Thymus (tissue), 11 donors: Measurements from ENCODE around the gene SLC51A. TPM values are rescaled to one million over a fixed set of nuclear protein-coding genes. Genes with fewer than 3 reads are reported as not detected.
A peak's percentile ranks its signal among the peaks of the same experiment; 100 is the strongest.
"Not testable (repeated sequence)": the region's sequence is repeated elsewhere in the genome, so short reads cannot be mapped to it uniquely, and the experiment has no call there.

Experiments used
- DNase-seq, 9 donors: peaks; one replicate each; pipeline ENCODE4 v3.0.0-alpha.2; 2013; ENCODE audit warnings: low spot score in 9 of 9, low read depth in 6 of 9, missing footprints in 1 of 9
- H3K27ac ChIP-seq, 2 donors: one replicate each; pipeline ENCODE4 v1.5.1; 2013; ENCODE audit warnings: control low read depth in 1 of 2, low read depth in 1 of 2, low read length in 1 of 2, mild to moderate bottlenecking in 1 of 2, moderate library complexity in 1 of 2
- H3K27me3 ChIP-seq, 2 donors: one replicate each; pipeline ENCODE4 v1.5.1; 2013; ENCODE audit warnings: low read length in 1 of 2; ENCODE audit not compliant: control insufficient read depth in 2 of 2, insufficient read depth in 1 of 2
- H3K36me3 ChIP-seq, 2 donors: one replicate each; pipeline ENCODE4 v1.5.1; 2013; ENCODE audit warnings: low read length in 1 of 2, mild to moderate bottlenecking in 1 of 2, moderate library complexity in 1 of 2; ENCODE audit not compliant: control insufficient read depth in 2 of 2, insufficient read depth in 2 of 2
- H3K4me1 ChIP-seq, 2 donors: one replicate each; pipeline ENCODE4 v1.5.1; 2013; ENCODE audit warnings: low read length in 2 of 2; ENCODE audit not compliant: control insufficient read depth in 2 of 2, insufficient read depth in 2 of 2
- H3K4me3 ChIP-seq, 2 donors: one replicate each; pipeline ENCODE4 v1.5.1; 2013; ENCODE audit warnings: low read length in 2 of 2, control low read depth in 1 of 2, mild to moderate bottlenecking in 1 of 2
- H3K9me3 ChIP-seq, 2 donors: one replicate each; pipeline ENCODE4 v1.5.1; 2013; ENCODE audit warnings: low read length in 1 of 2, mild to moderate bottlenecking in 1 of 2; ENCODE audit not compliant: control insufficient read depth in 2 of 2, insufficient read depth in 1 of 2
- WGBS: extraction: QIAGEN DNeasy Blood & Tissue Kit; methylation state at CpG from one replicate; pipeline ENCODE4 v1.1.7; 2013; 5-methylcytosine and 5-hydroxymethylcytosine counted together
- polyA plus RNA-seq: library from polyadenylated mRNA; stranded (reverse); fragments of 200-250 nt; gene quantifications from one replicate; pipeline ENCODE4 v1.2.3, GENCODE V29; 2013
- total RNA-seq: library from RNA; stranded (reverse); fragments of 120-200 nt; gene quantifications from one replicate; pipeline ENCODE4 v1.2.4, GENCODE V29; 2013
- donor health status: healthy.

SLC51A gene
- total and polyA plus RNA-seq, 2 donors, result 0.66 to 2.1 TPM

DNA sequence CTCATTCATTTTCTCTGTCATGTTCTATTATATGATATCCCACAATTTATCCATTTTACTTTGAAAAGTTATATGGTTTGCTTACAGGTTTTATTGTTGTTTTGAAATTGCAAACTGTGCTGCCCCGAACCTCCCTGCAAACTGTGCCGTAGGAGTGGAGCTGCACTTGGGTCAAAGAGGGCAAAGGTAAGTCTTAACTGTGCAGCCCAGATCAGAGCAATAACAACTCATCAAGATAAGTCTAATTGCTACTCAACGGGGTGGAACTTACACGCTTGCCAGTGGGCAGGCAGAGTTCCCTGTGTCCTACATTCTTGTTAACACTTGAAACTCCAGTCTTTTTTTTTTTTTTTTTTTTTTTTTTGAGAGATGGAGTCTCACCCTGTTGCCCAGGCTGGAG, 38.4 kb upstream of the SLC51A start:
- Histone ChIP-seq H3K36me3 (no peaks in the 10 kb centered on the region), H3K4me3 (no peak overlapping the region), H3K9me3 (peaks cover 0 to 8% of the 10 kb centered on the region in 2 donors), H3K27me3 (no peaks in the 10 kb centered on the region), H3K27ac (peak overlapping the region in 1 of 2 donors; percentile 31), H3K4me1 (peaks cover 19 to 46% of the 10 kb centered on the region in 2 donors)
- 91% methylated on average over 4 of the region's 4 CpGs for whole genome bisulfite sequencing
- no peak for DNase-seq

DNA sequence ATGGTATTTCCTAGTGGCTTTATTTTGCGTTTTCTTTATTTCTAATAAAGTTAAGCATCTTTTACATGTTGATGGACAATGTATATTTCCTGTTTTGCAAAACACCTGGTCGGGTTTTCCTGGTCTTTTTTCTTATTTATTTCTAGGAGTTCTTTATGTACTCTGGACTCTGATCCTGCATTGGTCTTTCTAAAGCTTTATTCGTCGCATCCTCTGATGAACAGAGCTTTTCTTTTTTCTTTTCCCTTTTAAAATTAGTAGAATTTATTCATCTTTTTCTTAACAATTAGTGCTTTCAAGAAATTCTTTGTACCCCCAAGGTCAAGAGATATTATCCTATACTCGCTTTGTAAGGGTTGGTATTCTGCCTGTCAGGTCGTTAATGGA, 37.3 kb upstream of the SLC51A start:
- 73% methylated on average over 6 of the region's 6 CpGs for WGBS
- H3K27me3 ChIP-seq, result no peaks in the 10 kb centered on the region
- peak overlapping the region in 1 of 2 donors; percentile 38 for H3K4me3 ChIP-seq
- H3K27ac ChIP-seq, result peak overlapping the region; percentile 98 to 99
- peaks cover 19 to 55% of the 10 kb centered on the region in 2 donors for H3K4me1 ChIP-seq
- peak in 1 of 9 donors; percentile 9 for DNase-seq
- H3K9me3 ChIP-seq, result peaks cover 0 to 8% of the 10 kb centered on the region in 2 donors
- no peaks in the 10 kb centered on the region for H3K36me3 ChIP-seq

DNA sequence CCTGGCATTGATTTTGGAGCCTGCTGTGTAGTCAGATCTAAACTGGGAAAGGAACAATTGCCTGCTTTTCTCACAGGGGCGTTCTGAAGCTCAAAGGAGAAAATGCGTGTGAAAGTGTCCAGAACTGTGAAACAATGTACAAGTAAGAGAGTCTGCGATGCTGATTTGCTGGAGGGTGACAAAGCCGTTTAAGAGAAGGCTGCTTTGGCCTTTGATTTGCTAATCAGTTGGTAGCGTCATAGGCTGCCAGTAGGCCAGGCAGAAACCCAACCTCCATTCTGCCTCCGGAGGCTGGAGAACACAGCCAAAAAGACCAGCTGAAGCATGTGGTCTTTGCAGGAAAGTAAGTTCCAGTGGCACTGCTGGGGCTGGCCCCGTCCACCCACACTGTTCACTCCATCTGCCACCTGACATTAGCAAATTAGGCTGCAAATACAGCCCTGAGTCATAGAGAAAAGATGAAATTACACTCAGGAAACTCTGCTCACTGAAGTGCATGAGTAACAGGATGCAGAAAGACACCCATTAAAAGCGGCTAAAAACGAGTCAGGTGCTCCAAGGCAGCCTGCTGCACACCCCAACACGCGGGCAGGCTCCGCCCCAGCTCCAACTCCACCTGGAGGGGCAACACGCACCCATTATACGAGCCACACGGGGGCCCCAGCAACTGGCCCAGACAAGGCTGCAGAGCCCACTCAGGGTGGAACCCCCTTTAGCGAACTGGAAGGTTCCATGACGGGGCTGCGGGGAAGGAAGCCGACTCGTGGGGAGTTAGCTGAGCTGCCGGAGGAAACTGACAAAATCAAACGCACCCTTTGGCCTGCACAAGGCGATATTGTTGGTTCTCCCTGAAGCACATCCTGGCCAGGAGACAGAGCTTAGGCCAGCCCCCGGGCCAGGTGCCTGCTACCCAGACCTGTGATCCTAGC, 36.7 kb upstream of the SLC51A start:
- H3K4me1 ChIP-seq, result peaks cover 19 to 55% of the 10 kb centered on the region in 2 donors
- H3K27ac ChIP-seq, result peak overlapping the region; percentile 98 to 99
- peaks cover 0 to 8% of the 10 kb centered on the region in 2 donors for H3K9me3 ChIP-seq
- H3K4me3 ChIP-seq, result peak overlapping the region; percentile 23 to 38
- H3K36me3 ChIP-seq, result peaks cover 0 to under 1% of the 10 kb centered on the region in 2 donors
- no peaks in the 10 kb centered on the region for H3K27me3 ChIP-seq
- 3% methylated on average over 24 of the region's 24 CpGs for WGBS
- peak; percentile 69 to 95 (median 85) for DNase-seq

DNA sequence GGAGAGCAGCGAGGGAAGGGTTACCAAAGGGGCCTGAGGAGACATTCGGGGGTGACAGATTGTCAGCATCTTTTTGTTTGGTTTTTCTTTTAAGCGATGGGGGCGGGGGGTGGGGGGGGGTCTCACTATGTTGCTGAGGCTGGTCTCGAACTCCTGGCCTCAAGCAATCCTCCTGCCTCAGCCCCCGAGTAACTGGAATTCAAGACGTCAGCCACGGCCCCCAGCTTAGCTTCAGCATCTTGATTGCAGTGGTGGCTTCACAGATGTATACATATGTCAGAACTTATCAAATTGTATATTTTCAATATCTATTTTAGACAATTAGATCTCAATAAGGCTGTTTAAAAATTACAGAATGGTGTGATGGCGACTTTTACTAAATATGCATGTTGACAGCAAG, 36.0 kb upstream of the SLC51A start:
- Histone ChIP-seq H3K4me1 (peaks cover 19 to 62% of the 10 kb centered on the region in 2 donors), H3K27ac (peak overlapping the region; percentile 98 to 99), H3K4me3 (peak overlapping the region; percentile 23 to 38), H3K36me3 (peaks cover 0 to 2% of the 10 kb centered on the region in 2 donors), H3K9me3 (peaks cover 0 to 15% of the 10 kb centered on the region in 2 donors), H3K27me3 (no peaks in the 10 kb centered on the region)
- DNase-seq, result no peak
- WGBS, result 83% methylated on average over 9 of the region's 9 CpGs

DNA sequence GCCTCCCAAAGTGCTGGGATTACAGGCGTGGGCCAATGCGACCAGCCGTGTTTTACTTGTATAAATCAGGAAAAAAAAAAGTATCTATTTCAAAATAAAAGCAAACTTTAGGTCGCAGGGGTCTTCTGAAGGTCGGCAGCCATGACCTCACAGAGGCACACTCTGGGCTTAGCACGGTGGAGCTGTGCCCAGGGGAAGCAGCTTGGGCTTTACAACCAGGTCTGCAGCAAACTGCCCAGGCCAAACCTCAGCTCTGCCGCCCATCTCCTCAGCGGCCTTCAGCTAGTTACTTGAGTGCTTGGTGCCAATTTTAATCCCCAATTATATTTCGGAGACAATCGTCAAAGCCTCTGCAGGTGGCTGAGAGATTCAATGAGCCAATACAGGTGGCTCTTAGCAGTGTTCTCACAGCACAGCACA, 35.2 kb upstream of the SLC51A start:
- WGBS, result 62% methylated on average over 10 of the region's 10 CpGs
- Histone ChIP-seq H3K27me3 (no peaks in the 10 kb centered on the region), H3K4me3 (no peak overlapping the region), H3K4me1 (peaks cover 19 to 64% of the 10 kb centered on the region in 2 donors), H3K36me3 (peaks cover 0 to 2% of the 10 kb centered on the region in 2 donors), H3K9me3 (peaks cover 0 to 16% of the 10 kb centered on the region in 2 donors), H3K27ac (peak overlapping the region in 1 of 2 donors; percentile 98)
- peak in 3 of 9 donors; percentile 29 to 60 (median 37) for DNase-seq

DNA sequence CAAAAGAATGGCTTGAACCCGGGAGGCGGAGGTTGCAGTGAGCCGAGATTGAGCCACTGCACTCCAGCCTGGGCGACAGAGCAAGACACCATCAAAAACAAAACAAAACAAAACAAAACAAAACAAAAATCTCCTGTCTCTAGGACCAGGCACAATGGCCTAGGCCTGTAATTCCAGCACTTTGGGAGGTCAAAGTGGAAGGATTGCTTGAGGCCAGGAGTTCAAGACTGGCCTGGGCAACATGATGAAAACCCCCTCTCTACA, 32.2 kb upstream of the SLC51A start:
- 97% methylated on average over 4 of the region's 4 CpGs for WGBS
- H3K27ac ChIP-seq, H3K27me3 ChIP-seq, H3K36me3 ChIP-seq, H3K4me3 ChIP-seq, H3K9me3 ChIP-seq, DNase-seq: not testable (repeated sequence)
- peaks cover 29 to 83% of the 10 kb centered on the region in 2 donors for H3K4me1 ChIP-seq

DNA sequence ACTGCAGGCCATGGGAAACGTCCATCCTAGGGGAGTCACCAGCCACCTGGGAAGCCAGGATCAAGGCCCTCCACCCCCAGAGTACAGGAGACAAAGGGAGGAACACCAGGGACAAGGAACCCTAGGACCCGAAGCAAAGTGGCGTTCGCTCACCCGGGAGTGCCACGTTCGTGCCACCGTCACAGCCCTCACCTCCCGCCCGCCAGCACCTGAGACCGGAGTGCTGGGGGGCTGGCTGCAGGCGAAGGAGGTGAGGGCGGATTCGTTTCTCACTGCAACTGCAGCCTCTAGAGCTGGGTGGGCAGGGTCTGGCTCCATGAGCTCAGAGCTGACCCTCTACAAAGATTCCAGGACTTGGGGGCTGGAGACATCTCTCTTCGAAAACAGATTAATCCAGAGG, 31.5 kb upstream of the SLC51A start:
- Histone ChIP-seq H3K27me3 (no peaks in the 10 kb centered on the region), H3K4me1 (peaks cover 21 to 81% of the 10 kb centered on the region in 2 donors), H3K27ac (no peak overlapping the region), H3K36me3 (peaks cover 0 to 2% of the 10 kb centered on the region in 2 donors), H3K9me3 (peaks cover 0 to 9% of the 10 kb centered on the region in 2 donors), H3K4me3 (no peak overlapping the region)
- DNase-seq, result no peak
- 99% methylated on average over 15 of the region's 15 CpGs for WGBS

DNA sequence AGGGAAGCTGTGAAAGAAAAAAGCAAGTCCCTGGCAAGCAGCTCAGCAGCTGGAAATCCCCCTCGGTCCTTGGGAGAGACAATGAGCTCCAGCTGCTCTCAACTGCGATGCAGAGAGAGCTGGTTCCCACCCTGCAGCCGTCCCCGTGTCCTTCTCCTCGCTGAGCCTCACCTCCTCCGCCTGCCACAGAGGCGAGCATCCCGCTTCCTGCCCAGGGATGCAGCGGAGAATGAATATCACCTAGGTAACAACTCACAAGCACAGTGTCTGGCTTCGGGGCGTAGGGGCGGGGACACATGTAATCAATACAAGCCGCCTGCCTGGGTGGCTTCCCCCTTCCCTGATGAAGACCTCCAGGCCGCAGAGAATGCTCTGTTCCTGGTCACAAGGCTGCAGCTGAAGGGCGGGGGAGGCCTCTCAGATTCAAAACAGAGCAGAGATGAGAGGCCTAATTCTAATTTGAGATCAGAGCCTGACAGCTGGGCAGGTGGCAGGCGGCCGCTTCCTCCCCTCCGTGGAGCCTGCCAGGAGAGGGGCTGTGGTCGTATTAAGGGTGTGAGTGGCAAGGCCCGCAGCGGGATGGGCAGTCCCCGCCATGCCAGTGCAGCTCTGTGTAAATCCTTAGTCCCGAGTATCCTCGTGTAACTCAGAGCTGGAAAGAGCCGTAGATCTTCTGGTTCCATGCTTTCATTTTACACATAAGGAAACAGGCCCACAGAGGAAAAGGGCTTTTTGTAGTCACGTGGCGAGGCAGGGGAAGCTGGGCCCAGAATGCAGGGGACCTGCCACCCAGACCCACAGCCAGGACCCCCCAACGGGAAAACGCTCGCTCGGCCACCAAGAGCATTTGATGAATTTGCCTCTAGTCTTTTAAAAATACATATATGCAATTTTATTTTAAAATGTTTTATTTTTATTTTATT, 29.4 kb upstream of the SLC51A start:
- WGBS, result 25% methylated on average over 31 of the region's 31 CpGs

More for the DNA sequence above, 29.4 kb upstream of the SLC51A start:
- peak in 3 of 9 donors; percentile 35 to 58 (median 39) for DNase-seq
- H3K27me3 ChIP-seq, result no peaks in the 10 kb centered on the region
- H3K36me3 ChIP-seq, result peaks cover 0 to 2% of the 10 kb centered on the region in 2 donors
- H3K4me1 ChIP-seq, result peaks cover 13 to 72% of the 10 kb centered on the region in 2 donors
- H3K9me3 ChIP-seq, result peaks cover 0 to 9% of the 10 kb centered on the region in 2 donors
- H3K4me3 ChIP-seq, result peak overlapping the region; percentile 1 to 10
- H3K27ac ChIP-seq, result peak overlapping the region; percentile 46 to 79
